Activated CD8-positive, alpha-beta T cell treated with anti-CD3 and anti-CD28 coated beads for 36 hours (primary cell): ENCODE results near the gene TIMM8A. TPM values are rescaled to one million over a fixed set of nuclear protein-coding genes. Genes with fewer than 3 reads are reported as not detected.

Source experiments
- total RNA-seq, 2 experiments: library from RNA; stranded (reverse); gene quantifications; one replicate each; pipeline ENCODE4 v1.2.3, GENCODE V29; 2021

Gene TIMM8A
- total RNA-seq, 2 experiments from 2014 or later = 23.2 to 26.3 TPM

Other genes with a start within 250 kb of the TIMM8A start
- under 1 TPM; 0.38 to 0.54 TPM for gene DRP2, start 129.0 kb downstream of the TIMM8A start, total RNA-seq
- gene TAF7L, start 57.4 kb downstream of the TIMM8A start, total RNA-seq = not detected
- gene BTK, start 37.4 kb upstream of the TIMM8A start, total RNA-seq = 1 to 10 TPM; 1.3 to 1.6 TPM
- 100 to 1,000 TPM; 264 to 302 TPM for gene RPL36A, start 42.3 kb upstream of the TIMM8A start, total RNA-seq
- gene GLA, start 59.2 kb upstream of the TIMM8A start, total RNA-seq = 10 to 100 TPM; 38.8 to 44.6 TPM
- gene HNRNPH2, start 59.5 kb upstream of the TIMM8A start, total RNA-seq = 10 to 100 TPM; 18.3 to 18.5 TPM
- gene ARMCX4, start 136.7 kb upstream of the TIMM8A start, total RNA-seq = 1 to 10 TPM; 4.8 to 5.8 TPM
- gene ARMCX1, start 201.8 kb upstream of the TIMM8A start, total RNA-seq = 1 to 10 TPM; 3.9 to 4.7 TPM